SK-N-SH (cell line): ENCODE results near the gene CDK11B. TPM values are rescaled to one million over a fixed set of nuclear protein-coding genes. Genes with fewer than 3 reads are reported as not detected.

Experiments
- CTCF ChIA-PET: fragments of 300-600, 350-600 bp; formaldehyde crosslinking; extraction: SDS; loops from one replicate; lab custom pipeline; 2021; lab: Yijun Ruan, JAX
- POLR2A ChIA-PET: fragments of 350-600 bp; sonication (Branson Sonifier 250); formaldehyde crosslinking; extraction: SDS; loops from one replicate; lab custom pipeline; 2020; ENCODE audit warnings: antibody characterized with exemption, inconsistent platforms; lab: Yijun Ruan, JAX
- DNase-seq: peaks from one replicate; pipeline ENCODE4 v3.0.0; 2012
- H2AFZ ChIP-seq: fragments of 200-600 bp; sonication (generic); 2 replicates; pipeline ENCODE4 v1.8.1; 2016; ENCODE audit warnings: antibody characterized with exemption, mild to moderate bottlenecking, low read depth
- H3F3A ChIP-seq: fragments of 200-600 bp; sonication (generic); replicated peaks from 2 replicates; pipeline ENCODE3; 2016; ENCODE audit warnings: antibody characterized with exemption, mild to moderate bottlenecking; ENCODE audit not compliant: insufficient read depth
- H3K27ac ChIP-seq, 2 experiments: fragments of 200-500 bp in 1 of 2; fragments of 200-600 bp in 1 of 2; sonication (Bioruptor generic) in 1 of 2; sonication (generic), shearing (Covaris generic) in 1 of 2; 2 replicates each; pipeline versions ENCODE4 v1.5.1 to v1.6.1; 2014 to 2016; ENCODE audit warnings: low read depth in 2 of 2, inconsistent platforms in 1 of 2, low read length in 1 of 2, mild to moderate bottlenecking in 1 of 2, mixed read lengths in 1 of 2
- H3K27me3 ChIP-seq: fragments of 200-600 bp; sonication (generic), shearing (Covaris generic); 2 replicates; pipeline ENCODE4 v1.6.1; 2016; ENCODE audit warnings: mixed run types; ENCODE audit not compliant: insufficient read depth
- H3K36me3 ChIP-seq, 2 experiments: fragments of 200-500 bp in 1 of 2; fragments of 200-600 bp in 1 of 2; sonication (Bioruptor generic) in 1 of 2; sonication (generic) in 1 of 2; replicated peaks in 1 of 2; 2 replicates each; pipeline versions ENCODE3 to v1.5.1; 2014 to 2016; ENCODE audit warnings: low read length in 1 of 2, mild to moderate bottlenecking in 1 of 2; ENCODE audit not compliant: insufficient read depth in 2 of 2, control insufficient read depth in 1 of 2
- H3K4me1 ChIP-seq, 2 experiments: fragments of 200-500 bp in 1 of 2; fragments of 200-600 bp in 1 of 2; sonication (Bioruptor generic) in 1 of 2; sonication (generic), shearing (Covaris generic) in 1 of 2; 2 replicates each; pipeline versions ENCODE4 v1.5.1 to v1.6.1; 2014 to 2016; ENCODE audit warnings: low read depth in 1 of 2, low read length in 1 of 2, mixed run types in 1 of 2; ENCODE audit not compliant: insufficient read depth in 2 of 2, control insufficient read depth in 1 of 2
- H3K4me2 ChIP-seq: fragments of 200-600 bp; sonication (generic), shearing (Covaris generic); 2 replicates; pipeline ENCODE4 v1.6.1; 2017; ENCODE audit warnings: mixed run types
- H3K4me3 ChIP-seq, 2 experiments: fragments of 200-500 bp in 1 of 2; fragments of 200-600 bp in 1 of 2; sonication (Bioruptor generic) in 1 of 2; sonication (generic), shearing (Covaris generic) in 1 of 2; 2 replicates each; pipeline versions ENCODE4 v1.5.1 to v1.8.1; 2014 to 2016; ENCODE audit warnings: low read depth in 2 of 2, inconsistent platforms in 1 of 2, low read length in 1 of 2, mild to moderate bottlenecking in 1 of 2, mixed read lengths in 1 of 2, moderate library complexity in 1 of 2
- H3K79me2 ChIP-seq: fragments of 200-600 bp; sonication (generic); 2 replicates; pipeline ENCODE4 v1.8.1; 2017; ENCODE audit warnings: mild to moderate bottlenecking; ENCODE audit not compliant: insufficient read depth
- H3K9ac ChIP-seq: fragments of 200-600 bp; sonication (generic); 2 replicates; pipeline ENCODE4 v1.6.1; 2017; ENCODE audit warnings: mixed run types
- H3K9me2 ChIP-seq: fragments of 200-600 bp; sonication (generic); 2 replicates; pipeline ENCODE4 v1.6.1; 2017; ENCODE audit warnings: mixed run types
- H3K9me3 ChIP-seq: fragments of 200-600 bp; sonication (generic); 2 replicates; pipeline ENCODE4 v1.6.1; 2017; ENCODE audit warnings: mixed run types, mild to moderate bottlenecking, moderate library complexity
- H4K20me1 ChIP-seq: fragments of 200-600 bp; sonication (generic); 2 replicates; pipeline ENCODE4 v1.6.1; 2017; ENCODE audit warnings: mild to moderate bottlenecking, mixed run types; ENCODE audit not compliant: insufficient read depth
- CTCF ChIP-seq: fragments of 200-600 bp; sonication (generic); IDR thresholded peaks from 2 replicates; pipeline ENCODE4 v1.6.1; 2017; ENCODE audit warnings: antibody characterized with exemption, mild to moderate bottlenecking, moderate library complexity
- EZH2phosphoT487 ChIP-seq: fragments of 200-600 bp; sonication (generic); IDR thresholded peaks from 2 replicates; pipeline ENCODE4 v1.6.1; 2017; ENCODE audit warnings: low read depth, mixed run types, mild to moderate bottlenecking, antibody characterized with exemption, moderate library complexity, borderline replicate concordance
- FOSL2 ChIP-seq: IDR thresholded peaks from 2 replicates; pipeline ENCODE4 v1.4.0; 2012; ENCODE audit warnings: low read depth, mild to moderate bottlenecking, moderate library complexity, borderline replicate concordance
- GATA2 ChIP-seq: sonication (generic); formaldehyde crosslinking; IDR thresholded peaks from 2 replicates; pipeline ENCODE4 v1.5.0; 2020; ENCODE audit warnings: mild to moderate bottlenecking, missing genetic modification reagents
- MXI1 ChIP-seq: IDR thresholded peaks from 2 replicates; pipeline ENCODE4 v1.6.1; 2012; ENCODE audit warnings: mild to moderate bottlenecking, low read depth, low read length, improper control_type of control experiment
- SMC3 ChIP-seq: IDR thresholded peaks from 2 replicates; pipeline ENCODE4 v1.6.1; 2012; ENCODE audit warnings: low read depth, low read length, improper control_type of control experiment
- TEAD4 ChIP-seq: IDR thresholded peaks from 2 replicates; pipeline ENCODE4 v1.4.0; 2012; ENCODE audit warnings: mild to moderate bottlenecking, borderline replicate concordance; ENCODE audit not compliant: insufficient read depth
- USF2 ChIP-seq: fragments of 150-350 bp; IDR thresholded peaks from 2 replicates; pipeline ENCODE4 v1.6.1; 2017; ENCODE audit warnings: antibody characterized with exemption, low read length, low read depth, borderline replicate concordance
- ZBTB33 ChIP-seq: IDR thresholded peaks from 2 replicates; pipeline ENCODE4 v1.4.0; 2012; ENCODE audit warnings: low read depth, borderline replicate concordance
- WGBS: methylation state at CpG from one replicate; pipeline ENCODE4 v1.1.6; 2017; ENCODE audit warnings: low lambda C conversion rate; 5-methylcytosine and 5-hydroxymethylcytosine counted together
- polyA plus RNA-seq, 3 experiments: library from polyadenylated mRNA; depleted of rRNA; stranded (reverse); fragments of >200 nt; gene quantifications; 2 replicates each; pipeline ENCODE4 v1.2.3, GENCODE V29; 2012

CDK11B gene
- polyA plus RNA-seq, 1 of the 3 experiments (the other 2 are of a cell fraction), result 15.0 TPM

- TF ChIP-seq USF2 (no peak), MXI1 (no peak), FOSL2 (no peak), CTCF (no peak), EZH2phosphoT487 (no peak), GATA2 (CRISPR knock-in tag) (no peak)
Measured at GRCh38 chr1:1605724-1606123, 53.1 kb downstream of the CDK11B start (continued).

- Histone ChIP-seq H3F3A (no peaks in the 10 kb centered on the region), H3K36me3 (no peaks in the 10 kb centered on the region), H3K4me3 (no peak overlapping the region), H3K79me2 (no peaks in the 10 kb centered on the region), H3K9me3 (no peaks in the 10 kb centered on the region), H3K4me1 (peaks cover 0 to 8% of the 10 kb centered on the region in 2 experiments; a peak in 1 of 4 replicates), H3K27me3 (no peaks in the 10 kb centered on the region), H3K9ac (no peak overlapping the region), H3K9me2 (no peaks in the 10 kb centered on the region), H3K4me2 (no peak overlapping the region)
- ChIA-PET POLR2A (no interaction called here), CTCF (interaction anchor here (0.7 kb wide), 1 partner anchor 9 kb away, joined by 3 read pairs; no protein-coding TSS in a partner anchor)
- 76% methylated on average over 6 of the region's 14 CpGs for WGBS
- DNase-seq, result no peak
- TF ChIP-seq ZBTB33 (no peak), TEAD4 (no peak), SMC3 (no peak)
- TF ChIP-seq, all 33 proteins: peak for 0
- Histone ChIP-seq H2AFZ (no peak overlapping the region), H4K20me1 (no peaks in the 10 kb centered on the region), H3K27ac (no peak overlapping the region)
Measured at GRCh38 chr1:1605034-1605591, 53.7 kb downstream of the CDK11B start.
